H9 (cell line): ENCODE data around the gene KLF11. TPM values are rescaled to one million over a fixed set of nuclear protein-coding genes. Genes with fewer than 3 reads are reported as not detected.

Experiments
- DNase-seq: peaks from one replicate; pipeline ENCODE4 v3.0.0-alpha.2; 2017
- H2AFZ ChIP-seq: one replicate; pipeline ENCODE4 v1.6.1; 2013; ENCODE audit warnings: mild to moderate bottlenecking, low read length, control low read depth, moderate library complexity
- H2AK5ac ChIP-seq: 2 replicates; pipeline ENCODE4 v1.6.1; 2013; ENCODE audit warnings: low read length, control low read depth, mixed read lengths; ENCODE audit not compliant: insufficient read length
- H2BK120ac ChIP-seq: one replicate; pipeline ENCODE4 v1.6.1; 2013; ENCODE audit warnings: low read depth, mild to moderate bottlenecking, low read length, control low read depth, inconsistent platforms; ENCODE audit not compliant: poor library complexity, severe bottlenecking
- H2BK12ac ChIP-seq: 2 replicates; pipeline ENCODE4 v1.6.1; 2013; ENCODE audit warnings: low read length, control low read depth, mixed read lengths, low read depth; ENCODE audit not compliant: insufficient read length
- H2BK15ac ChIP-seq: 2 replicates; pipeline ENCODE4 v1.6.1; 2013; ENCODE audit warnings: low read depth, low read length, control low read depth
- H2BK20ac ChIP-seq: one replicate; pipeline ENCODE4 v1.6.1; 2013; ENCODE audit warnings: low read depth, mild to moderate bottlenecking, low read length, control low read depth, inconsistent platforms; ENCODE audit not compliant: poor library complexity, severe bottlenecking
- H2BK5ac ChIP-seq: 2 replicates; pipeline ENCODE4 v1.6.1; 2013; ENCODE audit warnings: low read length, control low read depth, mixed read lengths; ENCODE audit not compliant: insufficient read length
- H3K14ac ChIP-seq: 2 replicates; pipeline ENCODE4 v1.6.1; 2013; ENCODE audit warnings: low read length, control low read depth; ENCODE audit not compliant: insufficient read depth
- H3K18ac ChIP-seq: 2 replicates; pipeline ENCODE4 v1.6.1; 2013; ENCODE audit warnings: low read depth, mild to moderate bottlenecking, mixed read lengths, low read length, control low read depth; ENCODE audit not compliant: insufficient read length
- H3K23ac ChIP-seq: 2 replicates; pipeline ENCODE4 v1.6.1; 2013; ENCODE audit warnings: low read length, control low read depth, mixed read lengths, low read depth; ENCODE audit not compliant: insufficient read length
- H3K23me2 ChIP-seq: 2 replicates; pipeline ENCODE4 v1.6.1; 2013; ENCODE audit warnings: low read depth, mild to moderate bottlenecking, mixed read lengths, low read length, control low read depth; ENCODE audit not compliant: insufficient read length, poor library complexity, severe bottlenecking
- H3K27ac ChIP-seq: 2 replicates; pipeline ENCODE4 v1.5.1; 2013; ENCODE audit warnings: low read length, control low read depth, mixed read lengths, low read depth; ENCODE audit not compliant: insufficient read length
- H3K27me3 ChIP-seq: 2 replicates; pipeline ENCODE4 v1.6.1; 2013; ENCODE audit warnings: low read length, control low read depth, inconsistent platforms; ENCODE audit not compliant: insufficient read depth
- H3K4ac ChIP-seq: 2 replicates; pipeline ENCODE4 v1.6.1; 2013; ENCODE audit warnings: low read depth, mild to moderate bottlenecking, control low read depth, inconsistent platforms, low read length, moderate library complexity
- H3K4me1 ChIP-seq: 2 replicates; pipeline ENCODE4 v1.6.1; 2013; ENCODE audit warnings: low read length, control low read depth, inconsistent platforms; ENCODE audit not compliant: insufficient read depth
- H3K4me2 ChIP-seq: 2 replicates; pipeline ENCODE4 v1.6.1; 2013; ENCODE audit warnings: low read length, control low read depth, mixed read lengths; ENCODE audit not compliant: insufficient read length, insufficient read depth
- H3K56ac ChIP-seq: 2 replicates; pipeline ENCODE4 v1.6.1; 2013; ENCODE audit warnings: low read depth, mild to moderate bottlenecking, mixed read lengths, low read length, control low read depth; ENCODE audit not compliant: insufficient read length
- H3K79me1 ChIP-seq: 2 replicates; pipeline ENCODE4 v1.6.1; 2013; ENCODE audit warnings: low read depth, mild to moderate bottlenecking, moderate library complexity, low read length, control low read depth, inconsistent platforms; ENCODE audit not compliant: insufficient read depth, poor library complexity, severe bottlenecking
- H3K79me2 ChIP-seq: 2 replicates; pipeline ENCODE4 v1.6.1; 2013; ENCODE audit warnings: low read length, control low read depth, inconsistent platforms; ENCODE audit not compliant: insufficient read depth
- H3K9ac ChIP-seq: 2 replicates; pipeline ENCODE4 v1.6.1; 2013; ENCODE audit warnings: low read length, control low read depth, mixed read lengths; ENCODE audit not compliant: insufficient read length; ENCODE audit errors: extremely low read depth
- H3K9me3 ChIP-seq: one replicate; pipeline ENCODE4 v1.6.1; 2013; ENCODE audit warnings: low read depth, low read length, inconsistent platforms; ENCODE audit not compliant: control insufficient read depth
- H3T11ph ChIP-seq: one replicate; pipeline ENCODE4 v1.6.1; 2013; ENCODE audit warnings: mild to moderate bottlenecking, low read length, control low read depth, inconsistent platforms
- H4K20me1 ChIP-seq: one replicate; pipeline ENCODE4 v1.6.1; 2013; ENCODE audit not compliant: control insufficient read depth, insufficient read length, insufficient read depth
- H4K5ac ChIP-seq: 2 replicates; pipeline ENCODE4 v1.6.1; 2013; ENCODE audit warnings: low read depth, mild to moderate bottlenecking, mixed read lengths, low read length, control low read depth; ENCODE audit not compliant: insufficient read length
- H4K8ac ChIP-seq: replicated peaks from 2 replicates; pipeline ENCODE4 v1.6.1; 2013; ENCODE audit warnings: low read length, control low read depth, mixed read lengths, low read depth; ENCODE audit not compliant: insufficient read length
- H4K91ac ChIP-seq: 2 replicates; pipeline ENCODE4 v1.6.1; 2013; ENCODE audit warnings: low read depth, mild to moderate bottlenecking, moderate library complexity, mixed read lengths, low read length, control low read depth; ENCODE audit not compliant: insufficient read length
- H3K27ac Mint-ChIP-seq, 3 experiments: 2 replicates in 2 of 3; 3 replicates in 1 of 3; pipeline ENCODE4 v1.8.0; 2020 to 2021; ENCODE audit warnings: mixed read lengths in 3 of 3, mild to moderate bottlenecking in 1 of 3, moderate library complexity in 1 of 3
- H3K27me3 Mint-ChIP-seq: 2 replicates; pipeline ENCODE4 v1.8.0; 2021; ENCODE audit warnings: low read depth, mild to moderate bottlenecking, moderate library complexity, mixed read lengths
- H3K36me3 Mint-ChIP-seq, 3 experiments: 2 replicates in 2 of 3; 3 replicates in 1 of 3; pipeline ENCODE4 v1.8.0; 2020 to 2021; ENCODE audit warnings: low read depth in 3 of 3, mixed read lengths in 3 of 3; ENCODE audit not compliant: insufficient read depth in 1 of 3
- H3K4me1 Mint-ChIP-seq, 2 experiments: 2 replicates each; pipeline ENCODE4 v1.8.0; 2020; ENCODE audit warnings: mixed read lengths in 2 of 2
- H3K4me3 Mint-ChIP-seq, 2 experiments: 2 replicates in 1 of 2; 3 replicates in 1 of 2; pipeline ENCODE4 v1.8.0; 2020 to 2021; ENCODE audit warnings: mild to moderate bottlenecking in 2 of 2, mixed read lengths in 2 of 2, moderate library complexity in 1 of 2
- H3K9me3 Mint-ChIP-seq, 2 experiments: 2 replicates in 1 of 2; 3 replicates in 1 of 2; pipeline ENCODE4 v1.8.0; 2020; ENCODE audit warnings: mild to moderate bottlenecking in 2 of 2, mixed read lengths in 2 of 2, moderate library complexity in 1 of 2
- CTCF ChIP-seq: fragments of 200-600 bp; sonication (generic); conservative IDR thresholded peaks from 3 replicates; pipeline ENCODE4 v1.8.0; 2021; ENCODE audit warnings: antibody characterized with exemption, mild to moderate bottlenecking
- WGBS: extraction: QIAGEN DNeasy Blood & Tissue Kit; methylation state at CpG from one replicate; pipeline ENCODE4 v1.1.7; 2013; ENCODE audit warnings: missing lambda C conversion rate, low lambda C conversion rate, mixed read lengths; ENCODE audit not compliant: insufficient read length; ENCODE audit errors: extremely low coverage; 5-methylcytosine and 5-hydroxymethylcytosine counted together
- total RNA-seq: library from RNA; stranded (reverse); gene quantifications from 2 replicates; pipeline ENCODE4 v1.2.1, GENCODE V29; 2021

The KLF11 gene
- total RNA-seq, 1 experiment from 2014 or later = 15.5 TPM

DNA sequence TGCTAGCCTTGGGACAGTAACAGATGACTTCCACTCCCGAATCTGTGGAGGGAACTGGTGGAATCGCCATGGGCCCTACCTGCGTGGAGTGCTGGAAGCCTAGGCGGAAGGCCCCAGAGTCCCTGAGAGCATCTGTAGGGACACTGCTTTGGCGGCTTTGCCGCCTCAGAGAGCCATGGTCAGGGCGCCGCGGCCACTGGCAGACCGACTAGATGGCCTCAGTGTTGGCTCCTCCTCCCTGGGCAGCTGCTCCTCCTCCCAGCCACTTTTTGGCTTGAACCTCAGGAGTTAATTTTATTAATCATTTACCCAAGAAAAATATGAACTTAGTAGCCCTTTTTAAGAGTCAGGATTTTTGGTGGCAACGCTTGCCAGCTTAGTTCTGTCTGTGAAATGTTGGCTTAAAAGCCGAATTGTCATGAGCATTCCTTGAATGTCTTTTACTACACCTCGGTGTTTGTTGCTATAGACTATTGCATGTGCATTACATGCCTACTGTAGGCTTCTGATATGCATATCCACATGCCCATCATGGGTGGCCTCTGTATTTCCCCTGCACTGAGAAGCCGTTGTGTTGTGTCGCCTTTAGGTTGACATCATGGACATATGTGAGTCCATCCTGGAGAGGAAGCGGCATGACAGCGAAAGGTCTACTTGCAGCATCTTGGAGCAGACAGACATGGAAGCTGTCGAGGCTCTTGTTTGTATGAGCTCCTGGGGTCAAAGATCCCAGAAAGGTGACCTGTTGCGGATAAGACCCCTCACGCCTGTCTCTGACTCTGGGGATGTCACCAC is 2.4 kb downstream of the KLF11 start:
- no peak overlapping the region for H3K27ac ChIP-seq

More for the DNA sequence above, 2.4 kb downstream of the KLF11 start:
- Histone ChIP-seq H3K79me1 (no peaks in the 10 kb centered on the region), H3K4me1 (no peaks in the 10 kb centered on the region), H3K9me3 (no peaks in the 10 kb centered on the region), H3K4me2 (no peak overlapping the region), H2BK12ac (no peak overlapping the region), H4K5ac (no peak overlapping the region), H3K56ac (no peak overlapping the region), H3K18ac (no peak overlapping the region), H3K79me2 (no peaks in the 10 kb centered on the region), H2BK15ac (no peak overlapping the region), H2BK20ac (no peak overlapping the region), H4K20me1 (no peaks in the 10 kb centered on the region), H3K23ac (no peak overlapping the region), H3K27me3 (no peaks in the 10 kb centered on the region; the same call in 1 of the 2 replicates), H4K8ac (no peak overlapping the region), H3K4ac (no peak overlapping the region), H2AK5ac (no peak overlapping the region), H2AFZ (no peak overlapping the region), H3K14ac (no peak overlapping the region), H2BK5ac (no peak overlapping the region), H4K91ac (no peak overlapping the region), H3K9ac (no peak overlapping the region), H2BK120ac (no peak overlapping the region), H3K23me2 (peaks cover 10% of the 10 kb centered on the region), H3T11ph (no peak overlapping the region)
- no peak overlapping the region for H3K27ac Mint-ChIP-seq
- H3K27me3 Mint-ChIP-seq = peaks cover 35% of the 10 kb centered on the region
- peaks cover 12 to 33% of the 10 kb centered on the region in 2 experiments for H3K4me1 Mint-ChIP-seq
- peaks cover 25 to 48% (median 39%) of the 10 kb centered on the region in 3 experiments for H3K36me3 Mint-ChIP-seq
- peaks cover 0 to 5% of the 10 kb centered on the region in 2 experiments; a peak in 3 of 5 replicates for H3K9me3 Mint-ChIP-seq
- WGBS = no CpG with 5 or more reads among the region's 20 CpGs
- DNase-seq = no peak
- no peak for TF ChIP-seq CTCF
- peak overlapping the region in 1 of 2 experiments; percentile 46; a peak in 2 of 5 replicates for H3K4me3 Mint-ChIP-seq
